ENCODE measurements around the gene VANGL1.

Gene VANGL1

DNA sequence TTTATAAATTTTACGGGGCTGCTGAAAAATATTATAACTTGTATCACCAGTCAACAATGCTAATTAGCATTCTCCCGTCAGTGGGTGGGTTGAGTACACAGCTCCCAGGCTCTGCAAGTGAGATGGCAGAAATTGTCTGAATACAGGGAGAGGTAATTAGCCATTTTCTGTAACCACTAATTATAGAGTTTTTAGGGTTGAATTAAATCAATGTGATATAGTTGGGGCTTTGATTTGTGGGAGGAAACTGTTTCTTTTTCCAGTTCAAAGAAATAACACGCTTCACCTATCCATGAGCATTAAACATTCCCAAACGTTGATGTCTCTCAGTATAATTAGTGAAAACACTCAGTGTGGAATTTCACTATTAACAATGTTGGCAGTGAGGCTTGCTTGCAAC is 1.5 kb downstream of the VANGL1 start:
- FAIRE-seq: no peak
- TF ChIP-seq POLR2A (IDR thresholded peaks at IDR 0.05; ENCODE audit: low read depth, low read length): no peak
- TF ChIP-seq POU2F2 (IDR thresholded peaks at IDR 0.05; ENCODE audit: low read depth, low read length): no peak
- TF ChIP-seq SPI1 (IDR thresholded peaks at IDR 0.05; ENCODE audit: low read depth, low read length): no peak
- no peak for TF ChIP-seq PAX5 (IDR thresholded peaks at IDR 0.05; ENCODE audit: insufficient read depth, low read length, severe bottlenecking)
- no peak for TF ChIP-seq TAF1 (IDR thresholded peaks at IDR 0.05; ENCODE audit: low read depth, low read length)
- TF ChIP-seq POLR2AphosphoS5 (IDR thresholded peaks at IDR 0.05; ENCODE audit: low read depth, low read length): no peak
- no peak for DNase-seq (ENCODE audit: insufficient read length, low spot score)

DNA sequence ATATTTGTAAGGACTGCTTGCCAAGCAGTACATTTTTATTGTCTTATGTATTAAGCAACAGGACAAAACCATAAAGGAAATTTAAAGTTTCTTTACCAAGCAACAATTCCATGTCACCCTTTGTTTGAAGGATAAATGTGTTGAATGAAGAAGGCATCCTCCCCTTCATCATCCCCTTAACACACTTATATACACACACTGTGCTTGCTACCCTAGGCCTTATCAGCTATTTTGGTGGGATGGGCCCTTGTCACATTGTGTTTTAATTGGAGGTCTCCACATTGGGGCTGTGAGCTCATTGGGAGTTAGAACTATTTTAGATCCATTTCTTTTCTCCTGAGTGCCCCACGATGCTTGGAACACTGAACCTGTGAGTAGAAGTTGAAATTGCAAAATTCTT is 1.9 kb downstream of the VANGL1 start:
- DNase-seq (ENCODE audit: insufficient read length, low spot score) (no peak), FAIRE-seq (no peak)
- TF ChIP-seq SPI1 (IDR thresholded peaks at IDR 0.05; ENCODE audit: low read depth, low read length) (no peak), PAX5 (IDR thresholded peaks at IDR 0.05; ENCODE audit: insufficient read depth, low read length, severe bottlenecking) (no peak), POU2F2 (IDR thresholded peaks at IDR 0.05; ENCODE audit: low read depth, low read length) (no peak), TAF1 (IDR thresholded peaks at IDR 0.05; ENCODE audit: low read depth, low read length) (no peak), POLR2AphosphoS5 (IDR thresholded peaks at IDR 0.05; ENCODE audit: low read depth, low read length) (no peak), POLR2A (IDR thresholded peaks at IDR 0.05; ENCODE audit: low read depth, low read length) (no peak)

DNA sequence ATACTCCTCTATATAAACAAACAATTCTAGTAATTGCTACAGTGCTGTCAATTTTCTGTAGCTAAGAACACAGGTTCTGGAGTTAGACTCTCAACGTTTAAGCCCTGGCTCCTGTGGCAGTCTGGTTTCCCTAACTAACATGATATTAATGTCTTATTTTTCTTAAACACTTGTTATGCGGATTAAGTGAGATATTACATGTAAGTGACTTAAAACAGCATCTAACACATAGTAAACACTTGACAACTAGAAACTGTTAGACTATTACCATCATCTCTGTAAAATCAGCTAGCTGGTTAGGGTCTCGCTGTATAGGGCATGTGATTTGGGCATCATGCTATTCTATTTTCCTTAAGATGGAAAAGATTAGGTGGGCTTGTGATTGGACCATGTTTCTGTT is 2.3 kb downstream of the VANGL1 start:
- no peak for TF ChIP-seq POLR2A (IDR thresholded peaks at IDR 0.05; ENCODE audit: low read depth, low read length)
- no peak for TF ChIP-seq PAX5 (IDR thresholded peaks at IDR 0.05; ENCODE audit: insufficient read depth, low read length, severe bottlenecking)
- TF ChIP-seq TAF1 (IDR thresholded peaks at IDR 0.05; ENCODE audit: low read depth, low read length): no peak
- no peak for TF ChIP-seq POLR2AphosphoS5 (IDR thresholded peaks at IDR 0.05; ENCODE audit: low read depth, low read length)
- TF ChIP-seq SPI1 (IDR thresholded peaks at IDR 0.05; ENCODE audit: low read depth, low read length): no peak
- TF ChIP-seq POU2F2 (IDR thresholded peaks at IDR 0.05; ENCODE audit: low read depth, low read length): no peak
- FAIRE-seq (no peak), DNase-seq (ENCODE audit: insufficient read length, low spot score) (no peak)

DNA sequence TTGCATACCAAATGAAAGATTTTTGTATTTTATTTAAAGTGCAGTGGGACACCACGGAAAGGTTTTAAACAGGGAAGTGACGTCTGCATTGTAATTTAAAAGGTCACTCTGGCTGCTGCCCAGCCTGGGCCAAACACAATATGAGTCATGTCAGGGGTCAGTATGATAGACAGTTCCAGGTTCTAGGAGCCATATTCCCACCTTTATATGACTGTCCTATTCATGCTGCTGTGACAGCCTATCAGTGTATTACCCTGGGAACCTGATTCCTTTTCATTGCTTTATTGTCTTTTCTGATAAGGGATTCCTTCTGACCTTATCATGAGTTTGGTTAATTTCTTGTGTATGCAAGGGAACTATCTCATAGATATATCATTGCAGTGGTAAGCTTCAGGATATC is 5.3 kb downstream of the VANGL1 start:
- FAIRE-seq: no peak
- DNase-seq (ENCODE audit: insufficient read length, low spot score): no peak
- TF ChIP-seq POU2F2 (IDR thresholded peaks at IDR 0.05; ENCODE audit: low read depth, low read length) (no peak), PAX5 (IDR thresholded peaks at IDR 0.05; ENCODE audit: insufficient read depth, low read length, severe bottlenecking) (no peak), POLR2AphosphoS5 (IDR thresholded peaks at IDR 0.05; ENCODE audit: low read depth, low read length) (no peak), TAF1 (IDR thresholded peaks at IDR 0.05; ENCODE audit: low read depth, low read length) (no peak), SPI1 (IDR thresholded peaks at IDR 0.05; ENCODE audit: low read depth, low read length) (no peak), POLR2A (IDR thresholded peaks at IDR 0.05; ENCODE audit: low read depth, low read length) (no peak)

DNA sequence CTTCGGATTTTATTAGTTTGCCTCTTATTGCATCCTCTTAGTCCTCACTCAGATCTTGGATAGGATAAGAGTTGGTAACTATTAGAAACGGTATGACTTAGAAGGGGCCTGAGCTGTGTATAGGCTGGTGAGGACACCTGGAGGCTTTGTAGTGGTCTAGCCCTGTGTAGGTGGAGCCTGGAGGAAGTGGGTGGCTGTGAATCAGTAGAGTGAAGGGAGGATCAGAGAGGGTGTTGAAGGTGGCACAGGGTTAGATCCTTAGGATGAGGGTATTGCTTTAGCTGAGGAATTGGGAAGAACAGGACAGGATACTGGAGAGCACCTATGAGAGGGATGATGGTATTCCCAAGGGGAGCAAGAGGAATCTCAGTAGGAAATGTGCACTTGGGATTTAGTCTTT is 5.7 kb downstream of the VANGL1 start:
- FAIRE-seq (peak; percentile 59), DNase-seq (ENCODE audit: insufficient read length, low spot score) (no peak)
- TF ChIP-seq POLR2A (IDR thresholded peaks at IDR 0.05; ENCODE audit: low read depth, low read length) (no peak), SPI1 (IDR thresholded peaks at IDR 0.05; ENCODE audit: low read depth, low read length) (peak; percentile 40; the same call in 1 of the 2 replicates)

DNA sequence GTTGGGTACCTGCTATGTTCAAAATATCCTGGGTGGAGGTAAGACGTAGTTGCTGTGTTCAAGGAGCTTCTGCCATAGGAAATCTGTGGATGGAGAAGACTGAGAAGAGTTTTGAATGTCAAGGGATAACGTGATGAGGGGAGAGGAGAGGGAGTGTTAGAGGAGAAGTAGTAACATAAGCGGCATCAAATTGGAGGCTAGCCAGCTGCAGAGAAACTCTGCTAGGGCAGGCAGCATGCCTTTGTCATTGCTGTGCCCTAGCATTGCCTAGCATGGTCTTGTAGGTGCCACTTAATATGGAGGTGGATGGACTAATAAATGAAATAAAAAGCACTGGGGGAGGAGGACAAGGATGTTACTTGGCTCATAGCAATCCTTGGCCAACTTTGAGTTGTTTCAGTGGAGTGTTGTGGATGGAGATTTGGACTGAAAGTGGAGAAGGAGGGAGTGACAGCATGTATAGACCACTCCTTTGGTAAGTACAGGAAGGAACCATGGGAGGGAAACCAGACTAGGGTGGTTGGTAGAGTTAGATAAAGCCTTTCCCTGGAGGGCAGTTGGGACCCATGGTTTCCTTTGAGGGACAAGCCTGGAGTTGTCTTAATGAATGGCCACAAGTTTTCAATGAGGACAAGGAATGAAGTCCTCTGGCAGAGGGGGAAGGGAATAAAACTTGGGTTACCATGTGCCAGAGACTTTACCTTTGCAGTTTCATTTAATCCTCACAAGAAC is 6.3 kb downstream of the VANGL1 start:
- TF ChIP-seq POU2F2 (IDR thresholded peaks at IDR 0.05; ENCODE audit: low read depth, low read length): no peak
- TF ChIP-seq POLR2A (IDR thresholded peaks at IDR 0.05; ENCODE audit: low read depth, low read length): no peak
- FAIRE-seq (no peak), DNase-seq (ENCODE audit: insufficient read length, low spot score) (no peak)

DNA sequence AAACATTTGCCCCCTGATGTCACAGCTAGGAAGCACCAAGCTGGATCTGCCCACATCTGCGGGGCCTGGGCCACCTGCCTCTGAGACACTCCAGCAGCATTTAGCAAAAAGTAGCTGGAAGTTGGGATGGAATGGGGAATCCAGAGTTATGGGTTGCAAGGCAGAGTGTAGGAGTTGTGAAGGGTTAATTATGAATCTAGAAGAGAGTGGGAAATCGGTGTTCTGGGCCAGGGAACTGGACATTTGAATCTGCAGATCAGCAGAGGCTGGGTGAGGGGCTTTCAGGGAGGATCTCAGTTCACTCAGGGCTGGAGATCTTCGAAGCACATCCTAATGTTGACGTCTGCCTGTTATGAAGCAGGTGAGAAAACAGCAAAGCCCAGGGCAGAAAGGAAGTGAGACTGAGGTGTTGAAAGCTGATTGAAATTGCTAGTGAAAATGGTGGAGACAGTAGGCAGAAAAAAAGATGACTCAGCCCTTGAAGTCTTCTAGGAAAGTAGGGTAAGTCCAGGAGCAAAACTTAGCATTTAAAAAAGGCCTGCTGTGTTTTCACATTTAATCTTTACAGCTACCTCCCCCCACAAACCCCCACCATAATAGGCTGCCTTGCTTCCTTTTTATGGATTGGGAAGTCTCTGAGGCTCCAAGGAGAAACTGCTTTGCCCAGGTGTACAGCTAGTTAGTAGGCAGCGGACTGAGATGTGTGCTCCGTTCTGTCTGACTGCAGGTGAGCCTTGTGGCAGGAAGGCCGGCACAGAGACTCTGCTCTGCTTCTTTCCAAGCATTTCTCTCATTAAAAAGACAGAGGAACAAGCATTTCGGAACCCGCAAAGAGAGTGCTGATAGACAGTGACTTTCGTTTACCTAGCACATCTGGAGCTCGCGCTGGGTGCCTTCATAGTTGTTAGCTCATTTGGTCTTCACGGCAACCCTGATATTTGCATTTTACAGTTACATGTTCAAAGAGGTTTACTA is 7.2 kb downstream of the VANGL1 start:
- FAIRE-seq: peak; percentile 82
- DNase-seq (ENCODE audit: insufficient read length, low spot score): peak; percentile 31
- no peak for TF ChIP-seq POLR2AphosphoS5 (IDR thresholded peaks at IDR 0.05; ENCODE audit: low read depth, low read length)
- no peak for TF ChIP-seq TAF1 (IDR thresholded peaks at IDR 0.05; ENCODE audit: low read depth, low read length)
- no peak for TF ChIP-seq PAX5 (IDR thresholded peaks at IDR 0.05; ENCODE audit: insufficient read depth, low read length, severe bottlenecking)
- TF ChIP-seq POU2F2 (IDR thresholded peaks at IDR 0.05; ENCODE audit: low read depth, low read length): peak; percentile 69
- TF ChIP-seq POLR2A (IDR thresholded peaks at IDR 0.05; ENCODE audit: low read depth, low read length): no peak
- peak; percentile 98 for TF ChIP-seq SPI1 (IDR thresholded peaks at IDR 0.05; ENCODE audit: low read depth, low read length)

DNA sequence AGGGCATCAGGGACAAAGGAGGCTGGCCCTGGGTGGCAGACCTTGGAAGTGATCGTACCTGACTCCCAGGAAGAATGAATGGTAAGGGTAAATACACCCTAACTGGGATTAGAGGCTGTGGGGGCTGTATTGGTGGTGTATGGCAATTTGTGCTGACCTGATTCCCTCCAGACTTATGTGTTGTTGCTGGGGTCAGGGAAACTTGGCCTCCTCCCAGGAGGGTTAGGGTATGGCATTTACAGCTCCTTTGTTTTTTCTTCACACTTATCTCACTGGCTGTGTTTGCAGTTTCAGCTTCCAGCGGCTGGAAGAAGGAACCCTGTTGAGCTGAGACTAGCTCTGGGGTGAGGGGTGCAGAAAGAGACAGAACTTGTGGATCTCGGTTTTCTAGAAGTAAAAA is 8.2 kb downstream of the VANGL1 start:
- no peak for DNase-seq (ENCODE audit: insufficient read length, low spot score)
- TF ChIP-seq PAX5 (IDR thresholded peaks at IDR 0.05; ENCODE audit: insufficient read depth, low read length, severe bottlenecking) (no peak), POLR2AphosphoS5 (IDR thresholded peaks at IDR 0.05; ENCODE audit: low read depth, low read length) (no peak), TAF1 (IDR thresholded peaks at IDR 0.05; ENCODE audit: low read depth, low read length) (no peak), POLR2A (IDR thresholded peaks at IDR 0.05; ENCODE audit: low read depth, low read length) (no peak), SPI1 (IDR thresholded peaks at IDR 0.05; ENCODE audit: low read depth, low read length) (no peak), POU2F2 (IDR thresholded peaks at IDR 0.05; ENCODE audit: low read depth, low read length) (no peak)
- no peak for FAIRE-seq

DNA sequence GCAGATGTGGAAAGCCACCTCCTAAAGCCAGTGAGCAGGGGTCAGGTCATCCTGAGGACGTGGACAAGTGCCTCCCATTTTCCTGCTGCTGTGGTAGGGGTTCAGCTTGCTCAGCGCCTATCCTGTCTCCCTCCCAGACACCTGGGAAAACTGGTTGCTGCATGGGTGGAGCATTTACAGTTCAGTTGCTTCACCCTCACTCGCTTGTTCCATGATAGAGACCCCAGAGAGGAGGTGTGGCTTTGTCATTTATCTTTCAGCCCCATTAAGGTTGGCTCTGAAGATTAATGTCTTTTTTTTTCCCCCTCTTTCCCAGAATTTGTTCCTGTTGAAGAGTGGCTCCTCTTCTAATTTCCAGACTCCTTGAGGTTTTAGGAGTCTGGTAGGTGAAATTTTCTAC is 9.2 kb downstream of the VANGL1 start:
- FAIRE-seq: no peak

More for the DNA sequence above, 9.2 kb downstream of the VANGL1 start:
- no peak for TF ChIP-seq POU2F2 (IDR thresholded peaks at IDR 0.05; ENCODE audit: low read depth, low read length)
- TF ChIP-seq POLR2AphosphoS5 (IDR thresholded peaks at IDR 0.05; ENCODE audit: low read depth, low read length): no peak
- no peak for TF ChIP-seq TAF1 (IDR thresholded peaks at IDR 0.05; ENCODE audit: low read depth, low read length)
- TF ChIP-seq PAX5 (IDR thresholded peaks at IDR 0.05; ENCODE audit: insufficient read depth, low read length, severe bottlenecking): no peak
- TF ChIP-seq POLR2A (IDR thresholded peaks at IDR 0.05; ENCODE audit: low read depth, low read length): no peak
- TF ChIP-seq SPI1 (IDR thresholded peaks at IDR 0.05; ENCODE audit: low read depth, low read length): no peak
- no peak for DNase-seq (ENCODE audit: insufficient read length, low spot score)

Data from GM12891 (cell line).